ENCODE data around the gene DMRT3. TPM values are rescaled to one million over a fixed set of nuclear protein-coding genes. Genes with fewer than 3 reads are reported as not detected.

Gene DMRT3
- total and polyA plus RNA-seq, 2 of the 8 experiments (the other 6 are each of a cell fraction or from before 2014, with no cell fraction given): not detected

DNA sequence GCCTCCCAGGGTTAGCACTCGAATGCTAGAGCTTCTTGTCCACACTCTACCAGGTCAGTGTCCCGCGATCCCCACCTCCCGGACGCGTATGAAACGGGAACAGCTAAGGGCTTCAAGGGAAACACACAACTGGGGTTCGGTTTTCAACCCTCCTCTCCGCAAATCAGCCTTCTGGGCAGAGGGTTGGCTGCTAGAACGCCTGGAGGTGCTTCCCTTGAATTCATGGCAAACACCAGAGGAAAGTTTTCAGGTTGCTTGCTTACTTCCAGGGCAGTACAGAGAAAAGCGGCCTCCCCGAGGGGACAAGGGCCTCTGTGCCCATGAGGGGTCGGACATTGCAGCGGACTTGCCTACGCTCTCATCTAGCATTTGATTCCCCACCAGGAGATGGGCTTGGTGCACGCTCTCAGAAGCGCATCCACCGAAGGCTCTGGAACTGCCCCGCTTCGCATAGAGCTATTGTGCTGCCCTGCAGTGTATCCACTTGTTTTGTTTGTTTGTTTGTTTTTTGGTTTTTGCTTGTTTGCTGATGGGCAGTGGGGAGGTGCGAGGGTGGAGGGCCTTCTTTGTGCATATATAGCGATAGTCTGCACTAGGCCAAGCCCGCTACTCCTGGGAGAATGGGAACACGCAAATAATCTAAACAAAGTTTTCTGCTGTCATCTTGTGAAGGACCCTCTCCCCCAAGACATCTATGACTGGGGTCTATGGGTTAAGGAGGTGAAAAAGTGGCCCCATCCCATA lies 1.3 kb upstream of the DMRT3 start (continued):
- TF ChIP-seq, protein P1, sequence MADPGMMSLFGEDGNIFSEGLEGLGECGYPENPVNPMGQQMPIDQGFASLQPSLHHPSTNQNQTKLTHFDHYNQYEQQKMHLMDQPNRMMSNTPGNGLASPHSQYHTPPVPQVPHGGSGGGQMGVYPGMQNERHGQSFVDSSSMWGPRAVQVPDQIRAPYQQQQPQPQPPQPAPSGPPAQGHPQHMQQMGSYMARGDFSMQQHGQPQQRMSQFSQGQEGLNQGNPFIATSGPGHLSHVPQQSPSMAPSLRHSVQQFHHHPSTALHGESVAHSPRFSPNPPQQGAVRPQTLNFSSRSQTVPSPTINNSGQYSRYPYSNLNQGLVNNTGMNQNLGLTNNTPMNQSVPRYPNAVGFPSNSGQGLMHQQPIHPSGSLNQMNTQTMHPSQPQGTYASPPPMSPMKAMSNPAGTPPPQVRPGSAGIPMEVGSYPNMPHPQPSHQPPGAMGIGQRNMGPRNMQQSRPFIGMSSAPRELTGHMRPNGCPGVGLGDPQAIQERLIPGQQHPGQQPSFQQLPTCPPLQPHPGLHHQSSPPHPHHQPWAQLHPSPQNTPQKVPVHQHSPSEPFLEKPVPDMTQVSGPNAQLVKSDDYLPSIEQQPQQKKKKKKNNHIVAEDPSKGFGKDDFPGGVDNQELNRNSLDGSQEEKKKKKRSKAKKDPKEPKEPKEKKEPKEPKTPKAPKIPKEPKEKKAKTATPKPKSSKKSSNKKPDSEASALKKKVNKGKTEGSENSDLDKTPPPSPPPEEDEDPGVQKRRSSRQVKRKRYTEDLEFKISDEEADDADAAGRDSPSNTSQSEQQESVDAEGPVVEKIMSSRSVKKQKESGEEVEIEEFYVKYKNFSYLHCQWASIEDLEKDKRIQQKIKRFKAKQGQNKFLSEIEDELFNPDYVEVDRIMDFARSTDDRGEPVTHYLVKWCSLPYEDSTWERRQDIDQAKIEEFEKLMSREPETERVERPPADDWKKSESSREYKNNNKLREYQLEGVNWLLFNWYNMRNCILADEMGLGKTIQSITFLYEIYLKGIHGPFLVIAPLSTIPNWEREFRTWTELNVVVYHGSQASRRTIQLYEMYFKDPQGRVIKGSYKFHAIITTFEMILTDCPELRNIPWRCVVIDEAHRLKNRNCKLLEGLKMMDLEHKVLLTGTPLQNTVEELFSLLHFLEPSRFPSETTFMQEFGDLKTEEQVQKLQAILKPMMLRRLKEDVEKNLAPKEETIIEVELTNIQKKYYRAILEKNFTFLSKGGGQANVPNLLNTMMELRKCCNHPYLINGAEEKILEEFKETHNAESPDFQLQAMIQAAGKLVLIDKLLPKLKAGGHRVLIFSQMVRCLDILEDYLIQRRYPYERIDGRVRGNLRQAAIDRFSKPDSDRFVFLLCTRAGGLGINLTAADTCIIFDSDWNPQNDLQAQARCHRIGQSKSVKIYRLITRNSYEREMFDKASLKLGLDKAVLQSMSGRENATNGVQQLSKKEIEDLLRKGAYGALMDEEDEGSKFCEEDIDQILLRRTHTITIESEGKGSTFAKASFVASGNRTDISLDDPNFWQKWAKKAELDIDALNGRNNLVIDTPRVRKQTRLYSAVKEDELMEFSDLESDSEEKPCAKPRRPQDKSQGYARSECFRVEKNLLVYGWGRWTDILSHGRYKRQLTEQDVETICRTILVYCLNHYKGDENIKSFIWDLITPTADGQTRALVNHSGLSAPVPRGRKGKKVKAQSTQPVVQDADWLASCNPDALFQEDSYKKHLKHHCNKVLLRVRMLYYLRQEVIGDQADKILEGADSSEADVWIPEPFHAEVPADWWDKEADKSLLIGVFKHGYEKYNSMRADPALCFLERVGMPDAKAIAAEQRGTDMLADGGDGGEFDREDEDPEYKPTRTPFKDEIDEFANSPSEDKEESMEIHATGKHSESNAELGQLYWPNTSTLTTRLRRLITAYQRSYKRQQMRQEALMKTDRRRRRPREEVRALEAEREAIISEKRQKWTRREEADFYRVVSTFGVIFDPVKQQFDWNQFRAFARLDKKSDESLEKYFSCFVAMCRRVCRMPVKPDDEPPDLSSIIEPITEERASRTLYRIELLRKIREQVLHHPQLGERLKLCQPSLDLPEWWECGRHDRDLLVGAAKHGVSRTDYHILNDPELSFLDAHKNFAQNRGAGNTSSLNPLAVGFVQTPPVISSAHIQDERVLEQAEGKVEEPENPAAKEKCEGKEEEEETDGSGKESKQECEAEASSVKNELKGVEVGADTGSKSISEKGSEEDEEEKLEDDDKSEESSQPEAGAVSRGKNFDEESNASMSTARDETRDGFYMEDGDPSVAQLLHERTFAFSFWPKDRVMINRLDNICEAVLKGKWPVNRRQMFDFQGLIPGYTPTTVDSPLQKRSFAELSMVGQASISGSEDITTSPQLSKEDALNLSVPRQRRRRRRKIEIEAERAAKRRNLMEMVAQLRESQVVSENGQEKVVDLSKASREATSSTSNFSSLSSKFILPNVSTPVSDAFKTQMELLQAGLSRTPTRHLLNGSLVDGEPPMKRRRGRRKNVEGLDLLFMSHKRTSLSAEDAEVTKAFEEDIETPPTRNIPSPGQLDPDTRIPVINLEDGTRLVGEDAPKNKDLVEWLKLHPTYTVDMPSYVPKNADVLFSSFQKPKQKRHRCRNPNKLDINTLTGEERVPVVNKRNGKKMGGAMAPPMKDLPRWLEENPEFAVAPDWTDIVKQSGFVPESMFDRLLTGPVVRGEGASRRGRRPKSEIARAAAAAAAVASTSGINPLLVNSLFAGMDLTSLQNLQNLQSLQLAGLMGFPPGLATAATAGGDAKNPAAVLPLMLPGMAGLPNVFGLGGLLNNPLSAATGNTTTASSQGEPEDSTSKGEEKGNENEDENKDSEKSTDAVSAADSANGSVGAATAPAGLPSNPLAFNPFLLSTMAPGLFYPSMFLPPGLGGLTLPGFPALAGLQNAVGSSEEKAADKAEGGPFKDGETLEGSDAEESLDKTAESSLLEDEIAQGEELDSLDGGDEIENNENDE (IDR thresholded peaks at IDR 0.05; ENCODE audit: insufficient replicate concordance, low read length): no peak
- no peak for TF ChIP-seq POLR2AphosphoS5 (IDR thresholded peaks at IDR 0.05; ENCODE audit: low read depth, low read length)
